ENCODE measurements around the gene ARHGEF10L. TPM values are rescaled to one million over a fixed set of nuclear protein-coding genes. Genes with fewer than 3 reads are reported as not detected.

Gene ARHGEF10L
- total RNA-seq, 1 experiment from 2014 or later, result 21.6 TPM

- Histone ChIP-seq H3K4me2 (no peak overlapping the region), H3K27ac (no peak overlapping the region), H3K79me2 (ENCODE audit: low read depth) (no peaks in the 10 kb centered on the region), H3K4me3 (no peak overlapping the region), H3K36me3 (ENCODE audit: low read depth) (no peaks in the 10 kb centered on the region), H4K20me1 (ENCODE audit: insufficient read depth) (no peaks in the 10 kb centered on the region), H3K9me2 (ENCODE audit: insufficient read depth) (no peaks in the 10 kb centered on the region), H3K27me3 (ENCODE audit: insufficient read depth, low read depth) (no peaks in the 10 kb centered on the region), H3F3A (ENCODE audit: insufficient read depth, low read depth) (no peaks in the 10 kb centered on the region), H2AFZ (no peak overlapping the region), H3K4me1 (replicated peaks; ENCODE audit: insufficient read depth) (no peaks in the 10 kb centered on the region), H3K9me3 (ENCODE audit: insufficient read depth, low read depth) (no peaks in the 10 kb centered on the region)
- TF ChIP-seq, protein P1, sequence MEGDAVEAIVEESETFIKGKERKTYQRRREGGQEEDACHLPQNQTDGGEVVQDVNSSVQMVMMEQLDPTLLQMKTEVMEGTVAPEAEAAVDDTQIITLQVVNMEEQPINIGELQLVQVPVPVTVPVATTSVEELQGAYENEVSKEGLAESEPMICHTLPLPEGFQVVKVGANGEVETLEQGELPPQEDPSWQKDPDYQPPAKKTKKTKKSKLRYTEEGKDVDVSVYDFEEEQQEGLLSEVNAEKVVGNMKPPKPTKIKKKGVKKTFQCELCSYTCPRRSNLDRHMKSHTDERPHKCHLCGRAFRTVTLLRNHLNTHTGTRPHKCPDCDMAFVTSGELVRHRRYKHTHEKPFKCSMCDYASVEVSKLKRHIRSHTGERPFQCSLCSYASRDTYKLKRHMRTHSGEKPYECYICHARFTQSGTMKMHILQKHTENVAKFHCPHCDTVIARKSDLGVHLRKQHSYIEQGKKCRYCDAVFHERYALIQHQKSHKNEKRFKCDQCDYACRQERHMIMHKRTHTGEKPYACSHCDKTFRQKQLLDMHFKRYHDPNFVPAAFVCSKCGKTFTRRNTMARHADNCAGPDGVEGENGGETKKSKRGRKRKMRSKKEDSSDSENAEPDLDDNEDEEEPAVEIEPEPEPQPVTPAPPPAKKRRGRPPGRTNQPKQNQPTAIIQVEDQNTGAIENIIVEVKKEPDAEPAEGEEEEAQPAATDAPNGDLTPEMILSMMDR (conservative IDR thresholded peaks at IDR 0.05), result no peak
- TF ChIP-seq EZH2 (IDR thresholded peaks at IDR 0.05; ENCODE audit: low read depth), result no peak
- POLR2A ChIA-PET (ENCODE audit: unreplicated experiment), result no interaction called here
- no peak for DNase-seq
- no TSS peak for BruUV-seq (replicated peaks)
- CTCF ChIA-PET, result no interaction called here
- intact Hi-C loops (cut with micrococcal nuclease; ENCODE audit: unreplicated experiment), result no loop called here
Observed at GRCh38 chr1:17633654-17634053, 94.2 kb downstream of the ARHGEF10L start.

DNA sequence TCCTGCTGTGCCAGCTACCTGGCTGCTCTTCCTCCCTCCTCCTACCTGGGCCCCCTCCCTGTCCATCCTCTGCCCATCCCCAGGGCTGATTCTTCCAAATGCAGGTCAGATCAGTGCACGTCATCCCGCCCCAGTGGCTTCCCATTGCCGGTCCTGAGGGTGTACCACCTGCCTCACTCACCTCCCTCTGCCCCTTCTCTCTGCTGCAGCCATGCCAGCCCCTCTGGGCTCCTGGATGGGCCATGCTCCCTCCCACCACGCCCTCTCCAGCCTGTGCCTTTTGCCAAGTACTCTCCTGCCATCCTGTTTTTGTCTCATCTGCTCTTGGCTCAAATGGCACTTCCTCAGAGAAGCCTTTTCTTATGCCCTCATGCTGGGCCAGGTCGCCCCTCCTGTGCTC is 95.8 kb downstream of the ARHGEF10L start:
- H3K4me3 ChIP-seq, result no peak overlapping the region
- ChIA-PET POLR2A (ENCODE audit: unreplicated experiment) (no interaction called here), CTCF (no interaction called here)
- no peak overlapping the region for H2AFZ ChIP-seq
- no peaks in the 10 kb centered on the region for H3K9me2 ChIP-seq (ENCODE audit: insufficient read depth)
- TF ChIP-seq EZH2 (IDR thresholded peaks at IDR 0.05; ENCODE audit: low read depth), result no peak
- TF ChIP-seq, protein P1 (conservative IDR thresholded peaks at IDR 0.05), result no peak
- H4K20me1 ChIP-seq (ENCODE audit: insufficient read depth), result no peaks in the 10 kb centered on the region
- no TSS peak for BruUV-seq (replicated peaks)
- DNase-seq, result no peak
- intact Hi-C loops (cut with micrococcal nuclease; ENCODE audit: unreplicated experiment), result no loop called here
- no peaks in the 10 kb centered on the region for H3F3A ChIP-seq (ENCODE audit: insufficient read depth, low read depth)
- H3K27ac ChIP-seq, result no peak overlapping the region
- no peaks in the 10 kb centered on the region for H3K9me3 ChIP-seq (ENCODE audit: insufficient read depth, low read depth)
- no peaks in the 10 kb centered on the region for H3K36me3 ChIP-seq (ENCODE audit: low read depth)
- no peaks in the 10 kb centered on the region for H3K79me2 ChIP-seq (ENCODE audit: low read depth)
- H3K27me3 ChIP-seq (ENCODE audit: insufficient read depth, low read depth), result no peaks in the 10 kb centered on the region
- no peaks in the 10 kb centered on the region for H3K4me1 ChIP-seq (replicated peaks; ENCODE audit: insufficient read depth)
- no peak overlapping the region for H3K4me2 ChIP-seq

GRCh38 chr1:17635811-17636210 is 96.3 kb downstream of the ARHGEF10L start:
- H3K4me2 ChIP-seq, result no peak overlapping the region
- H3K4me3 ChIP-seq, result no peak overlapping the region
- CTCF ChIA-PET, result no interaction called here
- POLR2A ChIA-PET (ENCODE audit: unreplicated experiment), result no interaction called here
- H3K36me3 ChIP-seq (ENCODE audit: low read depth), result no peaks in the 10 kb centered on the region
- no peaks in the 10 kb centered on the region for H3K9me2 ChIP-seq (ENCODE audit: insufficient read depth)
- intact Hi-C loops (cut with micrococcal nuclease; ENCODE audit: unreplicated experiment), result no loop called here
- no peaks in the 10 kb centered on the region for H3F3A ChIP-seq (ENCODE audit: insufficient read depth, low read depth)
- no peaks in the 10 kb centered on the region for H3K79me2 ChIP-seq (ENCODE audit: low read depth)
- H3K27ac ChIP-seq, result no peak overlapping the region
- BruUV-seq (replicated peaks), result no TSS peak
- no peaks in the 10 kb centered on the region for H4K20me1 ChIP-seq (ENCODE audit: insufficient read depth)
- H3K4me1 ChIP-seq (replicated peaks; ENCODE audit: insufficient read depth), result no peaks in the 10 kb centered on the region
- no peak for DNase-seq
- H3K9me3 ChIP-seq (ENCODE audit: insufficient read depth, low read depth), result no peaks in the 10 kb centered on the region
- H3K27me3 ChIP-seq (ENCODE audit: insufficient read depth, low read depth), result no peaks in the 10 kb centered on the region
- no peak overlapping the region for H2AFZ ChIP-seq
- no peak for TF ChIP-seq EZH2 (IDR thresholded peaks at IDR 0.05; ENCODE audit: low read depth)
- TF ChIP-seq, protein P1 (conservative IDR thresholded peaks at IDR 0.05), result no peak
